ENCODE measurements around the gene SLC6A11. TPM values are rescaled to one million over a fixed set of nuclear protein-coding genes. Genes with fewer than 3 reads are reported as not detected.

SLC6A11 gene
- total and polyA plus RNA-seq, 9 of the 15 experiments (the other 6 are each of a cell fraction or from before 2014, with no cell fraction given): 0.04 TPM; not detected in 8

DNA sequence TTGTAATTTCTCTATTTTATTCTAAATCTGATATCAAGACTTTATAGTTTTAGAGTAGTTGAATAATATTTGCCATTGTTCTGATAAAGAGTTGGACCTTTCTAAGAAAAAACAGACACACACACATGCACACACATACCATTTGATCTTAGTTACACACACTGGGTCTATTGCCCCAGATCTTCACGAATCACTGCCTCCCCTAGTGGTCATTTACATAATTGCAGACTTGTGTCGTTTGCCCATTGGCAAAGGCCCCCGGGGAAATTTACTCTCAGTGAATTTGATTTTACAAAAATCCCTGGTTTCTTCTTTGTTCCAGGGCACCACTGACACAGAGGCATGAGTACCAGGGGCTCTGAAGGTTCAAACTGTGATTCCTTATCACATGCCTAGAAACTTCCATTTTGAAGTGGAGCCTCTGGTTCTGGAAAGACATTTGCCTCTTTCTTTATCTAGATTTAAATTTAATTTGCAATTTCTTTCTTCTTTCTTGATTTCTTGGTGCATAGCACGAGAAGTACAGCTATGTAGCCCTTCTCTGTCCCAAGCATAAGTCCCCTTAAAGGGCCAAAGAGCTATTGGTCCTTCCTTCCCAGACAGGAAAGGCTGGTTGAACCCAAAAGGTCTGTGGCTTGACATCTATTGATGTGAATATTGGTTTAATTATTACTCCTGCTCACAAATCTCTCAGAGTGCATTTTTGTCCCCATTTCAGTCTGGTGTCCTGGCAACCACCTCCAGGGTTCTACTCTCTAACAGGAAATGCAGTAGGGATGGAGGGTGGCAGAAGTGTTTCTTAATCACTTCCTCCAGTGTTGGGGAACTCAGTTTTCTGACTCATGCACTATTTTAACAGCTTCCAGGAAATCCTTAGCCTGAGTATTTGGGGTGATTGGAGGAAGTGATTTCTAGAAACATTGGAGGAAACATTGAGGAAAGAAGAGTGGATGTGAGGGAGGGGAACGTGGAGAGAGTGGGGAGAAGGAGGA, 32.4 kb upstream of the SLC6A11 start (continued):
- TF ChIP-seq, protein P1, sequence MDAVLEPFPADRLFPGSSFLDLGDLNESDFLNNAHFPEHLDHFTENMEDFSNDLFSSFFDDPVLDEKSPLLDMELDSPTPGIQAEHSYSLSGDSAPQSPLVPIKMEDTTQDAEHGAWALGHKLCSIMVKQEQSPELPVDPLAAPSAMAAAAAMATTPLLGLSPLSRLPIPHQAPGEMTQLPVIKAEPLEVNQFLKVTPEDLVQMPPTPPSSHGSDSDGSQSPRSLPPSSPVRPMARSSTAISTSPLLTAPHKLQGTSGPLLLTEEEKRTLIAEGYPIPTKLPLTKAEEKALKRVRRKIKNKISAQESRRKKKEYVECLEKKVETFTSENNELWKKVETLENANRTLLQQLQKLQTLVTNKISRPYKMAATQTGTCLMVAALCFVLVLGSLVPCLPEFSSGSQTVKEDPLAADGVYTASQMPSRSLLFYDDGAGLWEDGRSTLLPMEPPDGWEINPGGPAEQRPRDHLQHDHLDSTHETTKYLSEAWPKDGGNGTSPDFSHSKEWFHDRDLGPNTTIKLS (IDR thresholded peaks at IDR 0.05; ENCODE audit: borderline replicate concordance, low read depth): no peak
- TF ChIP-seq, protein P2, sequence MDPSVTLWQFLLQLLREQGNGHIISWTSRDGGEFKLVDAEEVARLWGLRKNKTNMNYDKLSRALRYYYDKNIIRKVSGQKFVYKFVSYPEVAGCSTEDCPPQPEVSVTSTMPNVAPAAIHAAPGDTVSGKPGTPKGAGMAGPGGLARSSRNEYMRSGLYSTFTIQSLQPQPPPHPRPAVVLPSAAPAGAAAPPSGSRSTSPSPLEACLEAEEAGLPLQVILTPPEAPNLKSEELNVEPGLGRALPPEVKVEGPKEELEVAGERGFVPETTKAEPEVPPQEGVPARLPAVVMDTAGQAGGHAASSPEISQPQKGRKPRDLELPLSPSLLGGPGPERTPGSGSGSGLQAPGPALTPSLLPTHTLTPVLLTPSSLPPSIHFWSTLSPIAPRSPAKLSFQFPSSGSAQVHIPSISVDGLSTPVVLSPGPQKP (CRISPR knock-in tag; IDR thresholded peaks at IDR 0.05): no peak

DNA sequence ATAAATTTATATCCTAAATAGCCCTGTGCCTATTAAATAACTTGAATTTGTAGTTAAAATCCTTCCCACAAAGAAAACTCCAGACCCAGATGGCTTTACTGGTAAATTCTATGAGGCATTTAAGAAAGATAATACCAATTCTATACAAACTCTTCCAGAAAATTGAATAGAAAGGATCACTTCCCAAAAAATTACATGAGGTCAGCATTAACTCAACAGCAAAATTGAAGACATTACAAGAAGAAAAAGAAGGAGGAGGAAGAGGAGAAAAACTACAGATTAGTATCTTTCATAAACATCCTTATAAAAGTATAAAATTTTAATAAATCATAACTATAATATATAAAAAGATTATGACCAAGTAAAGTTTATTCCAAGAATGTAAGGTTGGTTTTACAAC, 29.4 kb upstream of the SLC6A11 start:
- no peak for FAIRE-seq
- Histone ChIP-seq H3K79me2 (ENCODE audit: control insufficient read depth, insufficient read depth, low read length) (no peaks in the 10 kb centered on the region), H3K27me3 (ENCODE audit: control insufficient read depth in 2 of 2, insufficient read depth in 2 of 2, low read length in 2 of 2) (peaks cover 0 to 4% of the 10 kb centered on the region in 2 experiments; a peak in 2 of 5 replicates), H3K27ac (ENCODE audit: extremely low read depth, low read depth, low read length) (no peak overlapping the region), H3K9me3 (replicated peaks; ENCODE audit: control insufficient read depth, insufficient read depth, low read depth, low read length) (no peaks in the 10 kb centered on the region), H3K4me2 (ENCODE audit: insufficient read depth, low read length) (no peak overlapping the region), H3K4me3 (no peak overlapping the region), H3K4me1 (replicated peaks in 1 of 2; ENCODE audit: control insufficient read depth in 2 of 2, insufficient read depth in 2 of 2, low read length in 2 of 2) (no peaks in the 10 kb centered on the region), H3K9ac (ENCODE audit: insufficient read depth in 1 of 2, low read depth in 2 of 2, low read length in 2 of 2) (no peak overlapping the region), H2AFZ (ENCODE audit: low read depth, low read length) (no peak overlapping the region), H3K36me3 (ENCODE audit: control insufficient read depth, insufficient read depth, low read length) (no peaks in the 10 kb centered on the region), H3K9me1 (ENCODE audit: control insufficient read depth, insufficient read depth, low read length) (no peaks in the 10 kb centered on the region), H4K20me1 (replicated peaks; ENCODE audit: control insufficient read depth, insufficient read depth, low read length) (no peaks in the 10 kb centered on the region)
- no TSS peak for BruUV-seq (replicated peaks)
- no peak for DNase-seq (ENCODE audit: extremely low read depth in 1 of 4, low spot score in 3 of 4)
- TF ChIP-seq FUS (optimal IDR thresholded peaks at IDR 0.05; ENCODE audit: low read depth, low read length) (no peak), MAFF (IDR thresholded peaks at IDR 0.05; ENCODE audit: low read length) (peak; percentile 42; the same call in 1 of the 2 replicates), MAFK (IDR thresholded peaks at IDR 0.05; ENCODE audit: low read length) (peak; percentile 37; the same call in 1 of the 2 replicates), C11orf30 (IDR thresholded peaks at IDR 0.05; ENCODE audit: low read depth) (peak; percentile 29; the same call in 1 of the 2 replicates), ZNF316 (IDR thresholded peaks at IDR 0.05) (peak; percentile 71), RNF2 (IDR thresholded peaks at IDR 0.05) (no peak)
- ATAC-seq: no peak
- intact Hi-C loops (cut with micrococcal nuclease) (no loop called here), in situ Hi-C loops (cut with MboI) (no loop called here)
- POLR2A ChIA-PET: no interaction called here
- CTCF ChIA-PET (ENCODE audit: low intra/inter-chr PET ratio): no interaction called here

All from K562 (cell line).